Dermis blood vessel endothelial cell (primary cell): ENCODE results near the gene CYP2A13. TPM values are rescaled to one million over a fixed set of nuclear protein-coding genes. Genes with fewer than 3 reads are reported as not detected.
"Not testable (repeated sequence)": the region's sequence is repeated elsewhere in the genome, so short reads cannot be mapped to it uniquely, and the experiment has no call there.

Experiments used
- DNase-seq: peaks from one replicate; pipeline ENCODE4 v3.0.0; 2010
- total RNA-seq: library from RNA; depleted of rRNA; stranded (reverse); fragments of >200 nt; gene quantifications from 2 replicates; pipeline ENCODE4 v1.2.3, GENCODE V29; 2014

Gene CYP2A13, protein sequence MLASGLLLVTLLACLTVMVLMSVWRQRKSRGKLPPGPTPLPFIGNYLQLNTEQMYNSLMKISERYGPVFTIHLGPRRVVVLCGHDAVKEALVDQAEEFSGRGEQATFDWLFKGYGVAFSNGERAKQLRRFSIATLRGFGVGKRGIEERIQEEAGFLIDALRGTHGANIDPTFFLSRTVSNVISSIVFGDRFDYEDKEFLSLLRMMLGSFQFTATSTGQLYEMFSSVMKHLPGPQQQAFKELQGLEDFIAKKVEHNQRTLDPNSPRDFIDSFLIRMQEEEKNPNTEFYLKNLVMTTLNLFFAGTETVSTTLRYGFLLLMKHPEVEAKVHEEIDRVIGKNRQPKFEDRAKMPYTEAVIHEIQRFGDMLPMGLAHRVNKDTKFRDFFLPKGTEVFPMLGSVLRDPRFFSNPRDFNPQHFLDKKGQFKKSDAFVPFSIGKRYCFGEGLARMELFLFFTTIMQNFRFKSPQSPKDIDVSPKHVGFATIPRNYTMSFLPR
- total RNA-seq, result not detected in 2 replicates

- DNase-seq, result no peak
These were observed at the start of gene CYP2A13 for GRCh38 chr19:41088151-41088550. Gene CYP2A13 (plus strand): TSS chr19:41088451. CDS start chr19:41088472, 21 bp downstream.

DNA sequence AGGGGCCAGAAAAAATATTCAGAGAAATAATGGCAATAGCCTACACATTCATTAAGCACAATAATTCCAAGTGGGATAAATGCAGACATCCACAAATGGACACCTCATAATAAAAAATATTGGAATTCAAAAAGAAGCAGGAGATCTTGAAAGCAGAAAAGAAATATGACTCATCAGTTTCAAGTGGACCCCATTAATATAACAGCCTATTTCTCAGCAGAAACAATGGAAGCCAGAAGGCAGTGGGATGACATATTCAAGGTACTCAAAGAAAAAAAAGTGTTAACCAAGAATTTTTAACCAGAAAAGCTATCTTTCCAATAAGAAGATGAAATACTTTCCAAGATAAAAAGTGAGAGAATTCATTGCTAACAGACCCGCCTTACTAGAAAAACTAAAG is 48.4 kb upstream of the CYP2A13 start:
- DNase-seq, result no peak

DNA sequence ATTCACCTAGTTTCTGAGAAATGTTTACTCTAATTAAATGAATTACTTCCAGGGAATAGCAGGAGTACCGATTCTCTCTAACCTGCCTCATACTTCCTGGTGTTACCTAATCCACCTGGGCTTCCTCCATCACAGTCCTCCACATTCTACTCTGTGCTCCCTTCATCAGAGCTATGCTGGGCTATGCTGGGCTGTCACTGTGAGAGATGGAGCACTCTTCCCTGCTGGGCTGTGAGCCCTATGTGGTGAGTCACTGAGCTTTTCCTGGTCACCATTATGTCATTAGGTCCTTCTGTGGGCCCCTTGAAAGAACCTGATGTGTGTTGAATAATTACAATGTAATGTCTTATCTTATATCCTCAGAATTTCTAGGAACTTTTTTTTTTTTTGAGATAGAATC is 43.2 kb upstream of the CYP2A13 start:
- DNase-seq, result not testable (repeated sequence)

DNA sequence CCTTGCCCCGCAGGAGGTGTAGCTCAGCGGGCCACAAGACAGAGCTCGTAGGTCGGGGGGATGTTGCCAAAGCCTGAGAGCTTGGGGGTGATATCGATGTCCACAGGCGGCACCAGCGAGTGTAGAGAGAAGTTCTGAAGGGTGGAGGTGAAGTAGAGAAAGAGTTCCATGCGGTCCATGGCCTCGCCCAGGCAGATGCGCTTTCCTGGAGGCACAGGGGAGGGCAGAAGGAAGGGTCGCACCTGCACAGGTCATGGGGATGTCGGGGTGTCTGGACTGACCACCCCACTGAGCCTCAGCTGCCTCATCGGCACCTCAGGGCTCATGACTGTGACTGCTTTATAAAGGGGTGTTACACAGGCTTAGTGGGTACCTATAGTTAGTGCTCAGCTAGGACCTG is 37.8 kb upstream of the CYP2A13 start:
- no peak for DNase-seq

DNA sequence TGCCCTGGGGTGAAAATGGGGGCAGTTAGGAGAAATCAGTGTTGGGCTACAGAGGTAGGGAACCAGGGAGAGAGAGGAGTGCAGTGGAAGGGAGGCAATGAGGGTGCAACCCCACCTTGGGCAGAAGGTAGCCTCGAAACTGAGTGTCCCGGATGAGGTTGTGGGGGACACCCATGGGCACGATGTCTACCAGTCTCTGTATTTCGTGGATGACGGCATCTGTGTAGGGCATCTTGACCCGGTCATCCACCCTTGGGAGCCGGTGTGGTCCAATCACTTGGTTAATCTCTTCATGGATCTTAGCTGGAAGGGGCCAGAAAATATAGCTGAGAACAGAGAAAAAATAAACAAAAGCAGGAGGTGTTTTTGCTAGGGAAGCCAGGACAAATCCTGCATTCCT is 36.1 kb upstream of the CYP2A13 start:
- not testable (repeated sequence) for DNase-seq

GRCh38 chr19:41053331-41053730 is 34.9 kb upstream of the CYP2A13 start:
- DNase-seq, result not testable (repeated sequence)

- DNase-seq, result peak; percentile 47
These were observed 23.2 kb upstream of the CYP2A13 start for GRCh38 chr19:41064974-41065569.

DNA sequence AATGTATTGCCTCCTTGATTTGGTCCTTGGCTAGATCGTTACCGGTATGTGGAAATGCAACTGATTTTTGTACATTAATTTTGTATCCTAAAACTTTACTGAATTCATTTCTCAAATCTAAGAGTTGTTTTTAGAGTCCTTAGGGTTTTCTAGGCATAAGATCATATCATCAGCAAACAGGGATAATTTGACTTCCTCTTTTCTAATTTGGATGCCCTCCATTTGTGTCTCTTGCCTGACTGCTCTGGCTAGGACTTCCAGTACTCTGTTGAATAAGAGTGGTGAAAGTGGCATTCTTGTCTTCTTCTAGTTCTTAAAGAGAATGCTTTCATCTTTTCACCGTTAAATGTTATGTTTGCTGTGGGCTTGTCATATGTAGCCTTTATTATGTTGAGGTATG is 12.0 kb upstream of the CYP2A13 start:
- DNase-seq, result no peak

DNA sequence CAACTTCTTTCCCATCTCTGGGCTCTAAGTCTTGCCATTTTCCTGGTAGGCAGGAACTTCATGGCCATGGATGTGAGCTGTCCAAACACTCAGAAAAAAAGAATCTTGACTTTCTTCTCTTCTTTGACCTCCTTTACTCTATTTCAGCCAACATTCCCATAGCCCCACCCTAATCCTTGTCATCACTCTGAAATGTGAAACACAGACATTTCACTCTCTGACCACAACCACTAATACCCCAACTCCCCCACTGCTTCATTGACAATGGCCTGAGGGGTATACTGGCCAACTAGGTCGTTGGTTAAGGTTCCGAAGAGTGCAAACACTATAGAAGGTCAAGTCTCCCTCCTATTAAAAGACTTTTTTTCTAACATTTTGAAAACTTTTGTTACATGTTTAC is 4.7 kb upstream of the CYP2A13 start:
- DNase-seq, result no peak

GRCh38 chr19:41085748-41086415 is 2.4 kb upstream of the CYP2A13 start:
- DNase-seq, result no peak

DNA sequence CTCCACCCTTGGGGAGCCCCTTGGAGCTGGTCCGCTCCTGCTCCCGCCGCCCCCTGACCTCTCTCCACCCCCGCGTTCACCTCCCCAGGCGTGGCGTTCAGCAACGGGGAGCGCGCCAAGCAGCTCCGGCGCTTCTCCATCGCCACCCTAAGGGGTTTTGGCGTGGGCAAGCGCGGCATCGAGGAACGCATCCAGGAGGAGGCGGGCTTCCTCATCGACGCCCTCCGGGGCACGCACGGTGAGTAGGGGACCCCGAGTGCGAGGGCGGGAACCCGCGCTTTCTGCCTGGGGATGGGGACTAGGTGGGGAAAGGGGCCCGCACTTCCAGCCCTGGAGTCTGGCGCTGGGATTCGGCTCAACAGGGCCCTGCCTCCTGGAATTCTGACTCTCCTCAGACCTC is 1.7 kb downstream of the CYP2A13 start:
- no peak for DNase-seq

- no peak for DNase-seq
These were observed 7.5 kb downstream of the CYP2A13 start for GRCh38 chr19:41095703-41096102.

DNA sequence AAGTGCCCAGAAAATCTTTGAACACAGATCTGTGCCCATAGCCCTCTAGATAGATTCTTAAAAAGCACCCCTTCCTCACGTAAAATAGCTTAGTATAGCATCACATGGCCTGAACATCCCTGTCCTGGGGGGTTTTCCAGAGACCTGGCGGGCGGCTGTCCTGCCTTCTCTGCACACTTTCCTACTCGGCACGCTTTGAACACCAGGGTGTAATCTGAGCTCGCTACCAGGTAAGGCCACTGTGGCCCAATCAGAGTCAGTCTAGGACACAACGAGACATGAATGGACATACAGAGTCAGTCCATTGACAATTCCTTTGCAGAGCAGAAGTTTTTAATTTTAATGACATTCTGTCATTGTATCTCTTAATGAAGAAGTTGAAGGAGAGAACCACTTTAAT is 8.1 kb downstream of the CYP2A13 start:
- no peak for DNase-seq

DNA sequence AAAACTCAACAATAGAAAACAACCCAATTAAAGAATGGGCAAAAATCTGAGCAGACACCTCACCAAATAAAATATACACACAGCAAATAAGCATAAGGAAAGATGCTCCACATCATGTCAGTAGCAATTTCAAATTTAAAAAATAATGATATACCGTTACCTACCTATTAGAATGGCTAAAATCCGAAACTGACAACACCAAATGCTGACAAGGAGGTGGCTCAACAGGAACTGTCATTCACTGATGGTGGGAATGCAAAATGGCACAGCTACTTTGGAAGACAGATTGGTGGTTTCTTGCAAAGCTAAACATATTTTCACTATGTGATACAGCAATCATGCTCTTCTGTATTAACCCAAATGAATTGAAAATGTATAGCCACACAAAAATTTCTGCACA is 9.1 kb downstream of the CYP2A13 start:
- DNase-seq, result no peak

GRCh38 chr19:41098762-41099161 is 10.5 kb downstream of the CYP2A13 start:
- DNase-seq, result no peak

DNA sequence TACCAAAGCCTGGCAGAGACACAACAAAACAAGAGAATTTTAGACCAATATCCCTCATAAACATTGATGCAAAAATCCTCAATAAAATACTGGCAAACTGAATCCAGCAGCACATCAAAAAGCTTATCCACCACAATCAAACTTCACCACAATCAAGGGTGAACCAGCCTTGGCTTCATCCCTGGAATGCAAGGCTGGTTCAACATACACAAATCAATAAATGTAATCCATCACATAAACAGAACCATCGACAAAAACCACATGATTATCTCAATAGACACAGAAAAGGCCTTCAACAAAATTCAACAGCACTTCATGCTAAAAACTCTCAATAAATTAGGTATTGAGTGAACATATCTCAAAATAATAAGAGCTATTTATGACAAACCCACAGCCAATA is 14.0 kb downstream of the CYP2A13 start:
- DNase-seq, result not testable (repeated sequence)

DNA sequence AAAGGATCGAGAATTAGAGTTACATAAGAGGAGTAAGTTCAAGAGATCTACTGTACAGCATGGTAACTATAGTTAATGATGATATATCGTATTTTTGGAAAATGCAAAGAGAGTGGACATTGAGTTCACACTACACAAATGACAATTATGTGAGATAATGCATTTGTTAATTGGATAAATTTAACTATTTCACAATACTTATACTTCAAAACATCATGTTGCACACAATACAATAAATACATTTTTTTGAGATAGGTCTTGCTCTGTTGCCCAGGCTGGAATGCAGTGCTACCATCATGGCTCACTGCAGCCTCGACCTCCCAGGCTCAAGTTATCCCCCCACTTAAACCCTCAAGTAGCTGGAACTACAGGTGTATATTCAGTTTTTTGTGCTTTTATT is 17.9 kb downstream of the CYP2A13 start:
- no peak for DNase-seq

DNA sequence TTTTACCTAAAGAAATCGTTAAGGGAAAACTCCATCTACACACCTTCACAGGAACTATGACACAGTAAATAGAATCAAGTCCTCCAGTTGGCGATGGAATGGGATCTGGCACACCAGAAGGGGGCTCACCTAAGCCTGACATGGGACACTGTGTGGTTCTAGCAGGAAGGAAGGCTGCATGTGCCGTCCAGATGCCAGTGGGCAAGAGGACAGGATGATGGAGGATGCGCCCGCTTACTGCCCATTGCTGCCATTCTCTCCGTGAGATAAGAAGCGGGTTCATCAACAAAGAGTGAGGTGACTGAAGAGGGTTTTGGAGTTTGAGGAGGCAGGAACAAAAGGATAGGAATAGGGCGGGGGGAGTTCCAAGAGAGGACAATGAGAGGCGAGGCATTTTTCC is 23.0 kb downstream of the CYP2A13 start:
- no peak for DNase-seq

GRCh38 chr19:41111750-41112295 is 23.6 kb downstream of the CYP2A13 start:
- DNase-seq, result no peak

- DNase-seq, result no peak
These were observed 24.6 kb downstream of the CYP2A13 start for GRCh38 chr19:41112728-41113290.

DNA sequence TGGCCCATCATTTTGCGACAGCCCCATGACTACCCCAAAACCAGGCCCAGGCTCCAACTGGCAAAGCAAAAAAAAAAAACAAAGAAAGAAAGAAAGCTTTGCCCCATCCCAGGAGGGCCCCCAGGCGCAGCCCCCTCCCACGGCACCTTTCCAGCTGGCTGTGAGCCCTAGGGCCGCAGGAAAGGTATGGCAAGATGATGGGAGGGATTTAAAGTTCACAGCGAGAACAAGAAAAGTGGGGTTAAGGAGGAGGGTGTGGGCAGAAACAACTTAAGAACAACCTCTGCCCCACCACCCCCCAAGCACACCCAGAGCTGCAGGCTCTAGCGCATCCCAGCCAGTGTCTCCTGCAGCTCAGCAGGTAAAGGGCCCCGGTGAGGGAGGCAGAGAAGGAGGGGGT is 25.9 kb downstream of the CYP2A13 start, which contains the start of gene CYP2F1:
Gene CYP2F1, plus strand, starts transcription at position 301 of the 400 bp plus-strand sequence. CDS start 1,757 bp downstream, outside the sequence.
- DNase-seq, result no peak

GRCh38 chr19:41116261-41116660 is 28.0 kb downstream of the CYP2A13 start:
- DNase-seq, result no peak
